ENCODE measurements around the gene ARHGAP12. TPM values are rescaled to one million over a fixed set of nuclear protein-coding genes. Genes with fewer than 3 reads are reported as not detected.

The ARHGAP12 gene
- total RNA-seq, 2 donors from 2014 or later, result 4.5 to 5.3 TPM

- DNase-seq (ENCODE audit: low spot score) (no peak), ATAC-seq (no peak)
- H3K36me3 Mint-ChIP-seq, result no peaks in the 10 kb centered on the region
- H3K4me1 Mint-ChIP-seq (ENCODE audit: low read depth in 2 of 2), result peaks cover 14 to 19% of the 10 kb centered on the region in 2 donors
- H3K27me3 Mint-ChIP-seq, result no peaks in the 10 kb centered on the region
- peak overlapping the region; percentile 52 for H3K4me3 Mint-ChIP-seq
- no peaks in the 10 kb centered on the region for H3K9me3 Mint-ChIP-seq
- peak overlapping the region; percentile 58 to 94 for H3K27ac Mint-ChIP-seq
Observed at GRCh38 chr10:31761156-31761555, 167.5 kb downstream of the ARHGAP12 start.

DNA sequence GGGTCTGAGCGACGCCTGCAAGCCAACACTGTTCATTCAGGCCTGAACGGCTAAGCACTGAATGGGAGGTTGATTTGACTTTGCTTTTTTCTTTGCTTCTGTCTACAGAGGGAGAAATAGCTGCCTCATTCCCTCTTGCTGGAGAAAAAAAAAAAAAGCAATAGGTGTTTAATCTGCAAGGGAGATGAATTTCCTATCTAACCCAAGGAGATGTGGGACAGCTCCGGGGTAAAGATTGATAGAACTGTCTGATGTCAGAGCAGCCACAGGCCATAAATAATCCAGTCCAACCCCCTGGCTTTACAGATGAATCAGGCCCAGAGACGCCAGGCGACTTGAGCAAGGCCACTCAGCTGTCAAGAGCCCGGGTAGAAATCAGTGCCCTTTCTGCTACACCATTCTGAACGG lies 168.0 kb downstream of the ARHGAP12 start:
- Mint-ChIP-seq H3K9me3 (no peaks in the 10 kb centered on the region), H3K4me3 (peak overlapping the region; percentile 93), H3K27me3 (no peaks in the 10 kb centered on the region), H3K36me3 (no peaks in the 10 kb centered on the region), H3K27ac (peak overlapping the region; percentile 58 to 94), H3K4me1 (ENCODE audit: low read depth in 2 of 2) (peaks cover 14 to 19% of the 10 kb centered on the region in 2 donors)
- no peak for DNase-seq (ENCODE audit: low spot score)
- ATAC-seq, result no peak

DNA sequence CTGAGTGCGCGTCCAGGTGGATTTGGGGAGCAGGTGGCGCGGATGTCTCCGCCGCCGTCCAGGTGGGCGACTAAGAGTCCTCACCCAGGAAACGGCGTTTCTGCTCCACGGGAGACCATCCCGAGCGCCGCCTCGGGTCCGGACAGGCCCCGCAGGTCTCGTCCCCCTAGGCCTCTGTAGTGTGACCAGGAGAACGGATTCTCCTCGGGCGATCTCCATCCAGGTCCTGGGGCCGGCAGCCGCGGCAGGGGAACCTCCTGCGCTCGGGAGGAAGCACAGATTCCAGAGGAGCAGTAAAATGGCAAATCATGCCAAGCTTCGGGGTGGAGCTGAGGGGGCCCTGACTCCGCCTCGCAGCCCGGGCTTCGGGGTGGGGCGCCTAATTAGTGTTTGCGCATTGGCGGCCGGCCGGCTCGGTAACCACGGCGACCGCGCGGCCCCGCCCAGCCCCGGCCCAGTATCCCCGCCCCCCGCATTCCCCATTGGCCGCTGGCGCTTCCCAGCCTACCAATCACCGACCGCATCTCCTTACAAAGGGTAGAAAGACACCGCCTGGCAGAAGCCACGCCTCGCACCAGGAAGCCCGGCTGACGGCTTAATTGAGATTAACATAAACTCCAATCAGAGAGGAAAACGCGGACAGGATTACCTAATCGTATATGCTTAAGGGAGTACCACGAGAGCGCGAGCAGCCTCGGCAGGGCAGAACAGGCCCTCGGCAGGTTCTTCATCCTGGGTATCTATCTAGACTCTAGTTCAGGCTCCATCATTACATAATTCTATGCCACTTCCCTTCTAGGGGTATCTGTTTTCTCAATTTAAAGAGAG lies 168.6 kb downstream of the ARHGAP12 start:
- Mint-ChIP-seq H3K9me3 (no peaks in the 10 kb centered on the region), H3K36me3 (no peaks in the 10 kb centered on the region), H3K27ac (peak overlapping the region; percentile 58 to 94), H3K4me3 (peak overlapping the region; percentile 93), H3K4me1 (ENCODE audit: low read depth in 2 of 2) (peaks cover 14 to 19% of the 10 kb centered on the region in 2 donors), H3K27me3 (no peaks in the 10 kb centered on the region)
- peak; percentile 98 for ATAC-seq
- DNase-seq (ENCODE audit: low spot score), result peak; percentile 95

GRCh38 chr10:31759124-31759798 lies 169.4 kb downstream of the ARHGAP12 start:
- H3K4me3 Mint-ChIP-seq, result peak overlapping the region; percentile 93
- H3K27me3 Mint-ChIP-seq, result no peaks in the 10 kb centered on the region
- peaks cover 14 to 19% of the 10 kb centered on the region in 2 donors for H3K4me1 Mint-ChIP-seq (ENCODE audit: low read depth in 2 of 2)
- H3K36me3 Mint-ChIP-seq, result no peaks in the 10 kb centered on the region
- no peaks in the 10 kb centered on the region for H3K9me3 Mint-ChIP-seq
- H3K27ac Mint-ChIP-seq, result peak overlapping the region; percentile 58 to 94
- peak; percentile 60 for DNase-seq (ENCODE audit: low spot score)
- no peak for ATAC-seq

DNA sequence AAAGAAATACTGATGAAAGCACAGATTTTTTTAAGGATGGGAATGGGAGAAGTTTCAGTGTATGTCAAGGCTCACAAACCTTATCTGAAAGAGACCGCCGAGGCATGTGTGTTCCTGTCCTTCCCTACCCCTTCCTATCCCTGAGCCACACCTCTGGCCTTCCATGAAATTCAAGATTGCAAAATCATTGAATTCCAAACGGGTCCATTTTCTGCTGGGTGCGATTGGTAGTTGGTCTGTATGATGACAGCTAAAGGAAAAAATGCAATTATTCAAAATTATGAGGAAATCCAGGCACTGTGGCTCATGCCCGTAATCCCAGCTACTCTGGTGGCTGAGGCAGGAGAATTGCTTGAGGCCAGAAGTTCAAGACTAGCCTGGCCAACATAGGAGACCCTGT lies 170.1 kb downstream of the ARHGAP12 start:
- Mint-ChIP-seq H3K36me3 (no peaks in the 10 kb centered on the region), H3K27ac (peak overlapping the region; percentile 41 to 76), H3K27me3 (no peaks in the 10 kb centered on the region), H3K4me1 (ENCODE audit: low read depth in 2 of 2) (peaks cover 14 to 19% of the 10 kb centered on the region in 2 donors), H3K4me3 (peak overlapping the region; percentile 93), H3K9me3 (no peaks in the 10 kb centered on the region)
- ATAC-seq (no peak), DNase-seq (ENCODE audit: low spot score) (no peak)

DNA sequence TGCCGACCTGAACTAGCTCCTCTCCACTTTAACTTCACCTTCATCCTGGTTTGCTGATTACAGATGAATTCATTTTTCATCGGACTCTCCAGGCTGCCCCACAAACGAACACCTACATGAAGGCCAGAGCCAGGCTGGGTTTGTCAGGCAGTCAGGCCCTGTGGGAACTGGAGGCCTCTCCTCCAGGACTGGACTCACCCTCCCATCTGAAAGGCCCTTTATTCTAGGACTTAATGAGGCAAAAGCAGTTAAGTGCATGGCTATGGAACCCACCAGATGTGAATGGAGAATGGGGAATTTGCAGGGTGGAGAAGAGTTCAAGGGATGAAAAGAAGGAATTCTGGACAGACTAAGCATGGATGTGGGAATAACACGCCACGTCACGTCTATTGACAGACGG lies 170.8 kb downstream of the ARHGAP12 start:
- Mint-ChIP-seq H3K27me3 (no peaks in the 10 kb centered on the region), H3K4me1 (ENCODE audit: low read depth in 2 of 2) (peaks cover 14 to 19% of the 10 kb centered on the region in 2 donors), H3K4me3 (peak overlapping the region; percentile 93), H3K9me3 (no peaks in the 10 kb centered on the region), H3K36me3 (no peaks in the 10 kb centered on the region), H3K27ac (no peak overlapping the region)
- peak; percentile 54 for DNase-seq (ENCODE audit: low spot score)
- no peak for ATAC-seq

DNA sequence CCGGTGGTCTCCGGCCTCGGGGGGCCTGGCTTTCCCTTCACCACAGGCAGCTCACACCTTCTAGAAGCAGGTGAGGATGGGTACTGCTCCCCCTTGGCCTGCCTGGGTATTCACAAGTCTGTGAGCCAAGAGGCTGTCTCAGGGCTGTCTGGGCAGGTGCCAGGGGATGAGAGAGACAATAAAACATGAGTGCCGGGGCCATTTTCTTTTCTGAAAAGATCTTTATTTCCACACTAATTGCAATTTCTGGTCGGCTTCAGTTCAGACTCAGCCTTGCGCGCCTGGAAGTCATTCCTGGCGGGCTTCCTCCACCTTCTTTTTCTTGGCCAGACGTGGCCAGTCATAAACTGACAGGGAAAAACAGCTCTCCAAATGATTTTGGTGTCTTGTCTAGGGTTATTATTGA lies 171.2 kb downstream of the ARHGAP12 start:
- ATAC-seq (no peak), DNase-seq (ENCODE audit: low spot score) (peak; percentile 34)
- Mint-ChIP-seq H3K9me3 (no peaks in the 10 kb centered on the region), H3K27me3 (no peaks in the 10 kb centered on the region), H3K27ac (no peak overlapping the region), H3K4me3 (no peak overlapping the region), H3K4me1 (ENCODE audit: low read depth in 2 of 2) (peaks cover 14 to 20% of the 10 kb centered on the region in 2 donors), H3K36me3 (no peaks in the 10 kb centered on the region)

DNA sequence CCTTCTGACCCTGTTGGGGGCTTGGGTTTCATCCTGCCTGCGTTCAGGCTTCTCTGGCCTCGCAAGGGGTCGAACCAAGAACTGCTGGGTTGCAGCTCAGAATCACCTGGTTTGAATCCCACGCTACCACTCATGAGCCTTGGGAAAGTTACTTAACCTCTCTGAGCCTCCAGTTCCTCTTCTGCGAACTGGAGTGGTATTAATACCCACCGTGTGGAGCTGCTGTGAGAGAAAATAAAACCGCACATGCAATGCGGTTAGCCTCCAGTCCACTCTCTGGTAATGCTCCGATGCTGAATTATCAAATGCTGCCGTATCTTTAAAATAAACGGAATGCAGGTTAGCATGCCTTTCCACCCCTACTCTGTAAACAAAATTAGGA lies 171.9 kb downstream of the ARHGAP12 start:
- no peaks in the 10 kb centered on the region for H3K27me3 Mint-ChIP-seq
- no peaks in the 10 kb centered on the region for H3K36me3 Mint-ChIP-seq
- no peak for DNase-seq (ENCODE audit: low spot score)
- no peak for ATAC-seq
- no peak overlapping the region for H3K27ac Mint-ChIP-seq
- peaks cover 14 to 27% of the 10 kb centered on the region in 2 donors for H3K4me1 Mint-ChIP-seq (ENCODE audit: low read depth in 2 of 2)
- H3K4me3 Mint-ChIP-seq, result no peak overlapping the region
- no peaks in the 10 kb centered on the region for H3K9me3 Mint-ChIP-seq

DNA sequence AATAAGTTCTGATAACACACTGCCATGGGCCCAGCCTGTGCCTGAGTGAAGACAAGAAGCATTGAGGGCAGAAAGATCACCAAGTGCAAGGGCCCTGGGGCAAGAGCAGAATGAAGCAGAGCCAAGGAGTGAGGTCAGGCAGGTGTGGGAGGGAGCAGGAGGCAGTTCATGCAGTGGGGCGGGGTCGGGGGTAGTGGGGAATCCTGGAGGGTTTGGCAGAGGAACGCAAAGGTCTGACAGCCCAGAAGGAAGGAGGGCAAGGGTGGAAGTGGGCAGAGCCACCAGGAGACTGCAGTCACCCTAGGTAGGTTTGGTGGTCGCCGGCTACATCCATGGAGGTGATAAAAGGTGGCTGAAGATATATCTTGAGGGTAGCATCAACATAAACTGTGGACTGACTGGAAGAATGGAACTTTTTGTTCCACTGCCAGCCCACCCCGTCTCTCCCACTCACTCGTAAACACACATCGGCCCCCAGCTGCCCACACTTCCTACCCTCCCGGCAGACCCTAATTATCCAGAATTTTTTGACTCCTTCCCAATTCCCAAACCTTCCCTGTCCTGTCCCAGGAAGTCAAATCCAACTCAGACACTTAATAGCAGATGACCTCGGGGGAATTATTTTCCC lies 172.4 kb downstream of the ARHGAP12 start:
- H3K4me1 Mint-ChIP-seq (ENCODE audit: low read depth in 2 of 2), result peaks cover 14 to 28% of the 10 kb centered on the region in 2 donors
- no peak overlapping the region for H3K4me3 Mint-ChIP-seq
- DNase-seq (ENCODE audit: low spot score), result peak; percentile 38
- no peak for ATAC-seq
- no peaks in the 10 kb centered on the region for H3K9me3 Mint-ChIP-seq
- H3K27me3 Mint-ChIP-seq, result no peaks in the 10 kb centered on the region
- no peaks in the 10 kb centered on the region for H3K36me3 Mint-ChIP-seq
- H3K27ac Mint-ChIP-seq, result no peak overlapping the region

Other genes starting within 250 kb of the ARHGAP12 start
- 10 to 100 TPM; 81.4 to 90.8 TPM for gene KIF5B, start 127.6 kb upstream of the ARHGAP12 start, total RNA-seq

Data from natural killer cell treated with Interleukin-12 subunit alpha and Interleukin-12 subunit beta and Interleukin-15 and Interleukin-18, amount 100 ng/mL, for 72 hours (primary cell).